LoVo (cell line): Measurements from ENCODE around the gene FBXO38.

Source experiments
- DNase-seq: peaks from one replicate; pipeline ENCODE4 v3.0.0-alpha.2; 2016; ENCODE audit warnings: low spot score

FBXO38 gene

DNA sequence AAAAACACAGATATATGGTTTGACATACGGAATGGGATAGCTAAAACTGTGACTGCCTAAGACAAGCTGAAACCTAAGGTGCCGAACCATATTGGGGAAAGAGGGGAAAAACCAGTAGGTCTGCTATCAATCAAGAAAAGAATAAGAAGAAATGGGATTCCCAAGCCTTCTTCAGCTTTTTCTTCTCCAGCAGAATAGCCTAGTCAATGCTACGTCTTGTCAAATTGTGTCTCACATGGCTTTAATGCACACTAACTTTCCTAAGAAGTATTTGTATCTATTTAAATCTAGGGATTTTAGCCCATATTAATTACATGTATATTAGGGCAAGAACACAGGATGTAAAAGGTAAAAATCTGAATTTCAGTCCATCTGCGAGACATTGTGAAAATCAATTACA, 797 bp upstream of the FBXO38 start:
- no peak for DNase-seq

DNA sequence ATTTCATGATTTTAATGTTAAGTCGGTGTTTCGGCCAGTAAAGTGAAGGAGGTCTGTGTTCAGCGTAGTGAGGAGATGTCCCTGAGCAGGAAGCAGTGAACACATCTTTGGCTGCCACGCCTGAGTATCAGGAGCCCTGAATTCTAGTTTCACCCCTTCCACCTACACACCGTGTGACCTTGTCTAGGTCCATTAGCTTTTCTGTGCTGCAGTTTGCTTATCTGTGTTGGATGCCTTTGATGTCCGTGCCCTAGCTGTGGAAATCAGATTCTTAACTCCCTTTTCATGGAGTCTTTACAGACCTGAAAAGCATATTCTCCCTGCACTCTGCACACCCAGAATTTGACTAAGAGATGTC, 601 bp downstream of the FBXO38 start:
- DNase-seq = no peak

DNA sequence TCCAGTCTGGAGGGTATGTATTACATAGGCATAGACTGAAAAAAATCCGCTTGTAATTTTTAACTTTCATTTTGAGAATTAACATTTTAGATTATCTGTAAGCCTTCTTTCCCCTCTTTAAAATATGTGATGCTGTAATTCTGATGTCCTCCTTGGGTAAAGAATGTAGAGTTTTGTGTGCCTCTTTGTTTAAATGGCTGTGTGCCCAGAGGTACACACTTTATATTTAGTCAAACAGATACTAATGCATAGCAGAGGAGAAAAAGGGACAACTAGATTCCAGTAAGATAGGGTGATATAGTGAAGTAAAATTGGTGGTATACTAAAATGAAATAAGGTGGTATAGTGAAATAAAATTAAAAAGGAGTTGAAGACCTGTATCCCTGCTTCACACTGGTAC, 1.3 kb downstream of the FBXO38 start:
- no peak for DNase-seq

DNA sequence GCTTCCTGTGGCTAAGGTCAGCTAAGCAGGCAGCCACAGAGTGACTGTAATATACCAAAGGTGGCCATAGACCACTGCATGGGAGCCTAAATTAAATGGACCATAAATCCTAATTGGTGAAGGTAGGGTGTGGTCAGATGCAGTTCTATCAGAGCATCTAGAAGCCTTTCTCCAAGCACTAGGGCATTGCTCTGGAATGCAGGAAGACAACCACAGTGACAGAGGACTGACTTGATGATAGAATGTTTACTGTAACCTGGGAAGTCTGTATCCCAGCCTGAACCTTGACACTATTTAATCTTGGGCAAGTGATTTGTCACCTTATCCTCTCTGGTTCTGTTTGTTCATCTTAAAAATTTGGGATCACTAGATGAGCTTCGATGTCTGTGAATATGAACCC, 2.3 kb downstream of the FBXO38 start:
- no peak for DNase-seq

DNA sequence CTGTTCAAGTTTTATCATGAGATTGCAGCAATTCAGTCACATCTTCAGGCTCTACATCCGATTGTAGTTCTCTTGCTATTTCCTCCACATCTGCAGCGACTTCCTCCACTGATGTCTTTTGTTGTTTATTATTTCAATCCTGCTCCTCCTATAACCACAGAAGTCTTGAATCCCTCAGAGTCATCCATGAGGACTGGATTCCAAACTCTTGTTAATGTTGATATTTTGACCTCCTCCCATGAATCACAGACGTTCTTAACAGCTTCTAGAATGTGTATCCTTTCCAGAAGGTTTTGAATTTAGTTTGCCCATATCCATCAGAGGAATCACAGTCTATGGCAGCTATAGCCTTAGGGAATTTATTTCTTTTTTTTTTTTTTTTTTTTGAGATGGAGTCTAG, 3.6 kb downstream of the FBXO38 start:
- no peak for DNase-seq

DNA sequence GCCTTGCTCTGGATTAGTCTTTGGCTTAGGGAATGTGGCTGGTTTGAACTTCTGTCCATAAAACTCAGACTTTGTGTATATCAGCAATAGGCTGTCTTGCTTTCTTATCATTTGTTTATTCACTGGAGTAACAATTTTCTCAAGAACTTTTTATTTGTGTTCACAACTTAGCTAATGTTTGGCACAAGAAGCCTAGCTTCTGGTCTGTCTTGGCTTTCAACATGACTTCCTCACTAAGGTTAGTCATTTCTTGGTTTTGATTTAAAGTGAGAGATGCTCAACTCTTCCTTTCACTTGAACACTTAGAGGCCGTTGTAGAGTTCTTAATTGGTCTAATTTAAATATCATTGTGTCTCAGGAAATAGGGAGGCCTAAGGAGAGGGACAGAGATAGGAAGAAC, 4.9 kb downstream of the FBXO38 start:
- no peak for DNase-seq

DNA sequence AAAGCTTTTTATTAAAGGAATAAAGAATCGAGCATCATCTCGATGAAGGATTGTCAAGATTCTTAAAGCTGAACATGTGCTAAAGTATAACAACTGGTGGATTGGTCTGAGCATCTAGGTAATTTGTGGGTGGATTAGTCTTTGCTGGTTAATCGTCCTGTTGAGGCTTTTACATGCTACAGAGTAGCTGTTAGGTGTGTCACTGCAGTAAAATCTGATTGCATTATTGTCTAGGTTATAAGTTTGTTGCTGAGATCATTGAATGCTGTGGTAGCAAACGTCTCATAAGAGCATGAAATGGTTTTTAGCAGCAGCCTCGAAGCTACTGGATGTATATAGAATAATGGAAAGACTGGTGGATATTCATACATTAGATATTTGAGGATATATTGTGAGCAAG, 7.2 kb downstream of the FBXO38 start:
- DNase-seq = no peak

DNA sequence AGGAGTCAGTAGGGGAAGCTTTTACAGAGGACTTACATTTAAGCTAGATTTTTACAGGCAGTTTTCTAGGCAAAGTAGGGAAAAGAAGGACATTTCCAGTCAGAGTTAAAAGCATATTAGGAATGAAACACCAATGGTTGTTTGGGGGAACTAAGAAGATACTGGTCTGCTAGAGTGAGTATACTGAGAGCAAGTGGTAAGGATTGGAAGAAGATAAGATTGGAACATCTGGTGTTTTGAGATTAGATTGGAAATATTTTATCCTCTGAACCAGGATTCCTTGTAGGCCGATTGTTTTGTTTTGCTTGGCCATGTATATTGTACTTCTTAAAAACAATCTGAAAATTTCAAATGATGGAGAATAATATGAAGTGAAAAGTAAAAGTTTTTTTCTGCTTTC, 7.7 kb downstream of the FBXO38 start:
- DNase-seq = no peak

DNA sequence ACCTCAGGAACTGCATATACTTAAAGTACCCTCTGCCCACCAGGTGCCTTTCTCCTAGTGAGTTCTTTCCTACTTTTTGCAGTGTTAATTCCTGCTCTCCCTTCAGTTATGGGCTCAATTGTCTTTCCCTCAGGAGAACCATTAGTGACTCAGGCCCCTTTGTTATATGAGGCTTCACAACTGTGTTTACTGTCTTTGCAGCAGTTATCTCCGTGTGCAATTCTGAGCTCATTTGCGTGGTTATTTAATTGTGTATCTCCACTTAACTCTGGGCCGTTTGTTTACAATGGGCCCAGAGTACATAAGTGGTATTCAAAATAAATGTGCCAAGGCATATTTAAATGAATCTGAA, 9.6 kb downstream of the FBXO38 start:
- DNase-seq = no peak

DNA sequence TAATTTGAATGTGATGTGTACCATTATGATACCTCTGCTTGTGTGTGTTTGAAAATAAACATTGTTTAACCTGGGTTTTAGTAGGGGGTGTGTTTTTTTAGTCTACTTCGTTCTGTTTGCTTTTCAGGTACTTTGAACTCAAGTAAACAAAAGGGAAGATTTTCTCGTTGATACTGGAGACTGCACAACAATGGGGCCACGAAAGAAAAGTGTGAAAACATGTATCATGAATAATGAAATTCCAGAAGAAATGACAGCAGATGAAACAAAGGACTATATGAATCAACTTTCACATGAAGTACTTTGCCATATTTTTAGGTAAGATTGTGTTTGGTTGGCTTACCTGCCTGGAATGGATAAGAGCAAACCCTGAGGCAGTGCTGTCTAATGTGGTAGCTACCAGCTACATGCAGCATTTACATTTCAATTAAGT, 10.8 kb downstream of the FBXO38 start:
- no peak for DNase-seq

DNA sequence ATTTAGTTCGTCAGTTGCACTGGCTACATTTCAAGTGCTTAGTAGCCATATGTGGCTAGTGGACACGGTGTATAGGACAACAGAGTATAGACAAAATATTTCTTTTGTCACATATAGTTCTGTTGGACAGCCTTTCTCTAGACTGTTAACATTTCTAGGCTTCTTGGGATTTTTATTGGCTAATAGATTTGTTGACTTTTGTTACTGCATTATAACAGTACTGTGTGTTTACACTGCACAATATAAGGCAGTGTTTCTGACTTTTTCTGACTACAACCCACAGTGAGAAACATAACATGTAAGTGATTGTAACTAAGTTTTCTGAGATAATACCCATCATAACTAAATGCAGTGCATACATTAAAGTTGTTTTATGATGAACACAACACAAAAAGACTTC, 11.3 kb downstream of the FBXO38 start:
- DNase-seq = no peak

DNA sequence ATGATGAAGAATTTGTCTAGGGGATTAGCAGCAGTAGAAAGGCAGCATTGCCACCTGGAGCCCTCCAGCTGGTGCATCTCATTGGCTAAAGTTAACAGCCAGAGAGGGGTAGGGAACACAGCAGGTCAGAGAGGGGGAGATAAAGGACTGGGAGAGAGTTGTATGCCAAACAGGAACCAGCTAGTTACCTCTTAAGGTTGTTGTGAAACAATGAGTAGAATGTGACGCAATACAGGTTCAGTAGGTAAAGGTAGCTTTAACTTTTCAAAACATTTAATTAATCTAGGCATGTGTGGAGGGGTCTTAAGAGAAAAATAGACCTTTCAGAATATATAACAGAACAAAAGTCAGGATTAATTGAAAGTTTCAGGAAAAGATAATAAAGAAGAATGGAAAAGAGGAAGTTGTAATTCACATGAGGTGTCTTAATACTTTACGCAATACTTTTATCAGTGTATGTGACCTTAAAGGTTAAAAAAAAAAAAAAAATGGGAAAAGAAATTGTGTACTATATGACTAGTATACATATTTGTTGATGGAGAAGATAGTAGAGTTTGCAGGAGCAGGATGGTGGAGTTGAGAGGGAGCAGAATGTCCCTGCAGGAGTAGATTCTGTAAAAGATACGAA, 14.3 kb downstream of the FBXO38 start:
- DNase-seq = peak; percentile 32

DNA sequence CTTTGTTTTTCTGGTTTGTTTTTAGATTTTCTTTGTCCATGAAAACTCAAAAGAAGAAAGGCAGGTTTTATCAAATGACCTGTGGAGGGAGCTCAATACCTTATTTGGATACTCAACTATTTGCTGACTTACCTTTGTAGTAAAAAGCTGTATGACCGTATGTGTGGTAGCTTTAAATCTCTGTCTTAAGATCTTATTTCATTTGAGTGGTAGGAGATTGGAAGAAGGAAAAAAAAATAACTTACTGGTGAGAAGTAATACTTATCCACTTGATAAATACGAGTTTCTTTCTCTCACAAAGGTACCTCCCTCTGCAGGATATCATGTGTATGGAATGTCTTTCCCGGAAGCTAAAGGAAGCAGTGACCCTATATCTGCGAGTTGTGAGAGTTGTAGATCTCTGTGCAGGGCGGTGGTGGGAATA, 15.0 kb downstream of the FBXO38 start:
- DNase-seq = no peak

DNA sequence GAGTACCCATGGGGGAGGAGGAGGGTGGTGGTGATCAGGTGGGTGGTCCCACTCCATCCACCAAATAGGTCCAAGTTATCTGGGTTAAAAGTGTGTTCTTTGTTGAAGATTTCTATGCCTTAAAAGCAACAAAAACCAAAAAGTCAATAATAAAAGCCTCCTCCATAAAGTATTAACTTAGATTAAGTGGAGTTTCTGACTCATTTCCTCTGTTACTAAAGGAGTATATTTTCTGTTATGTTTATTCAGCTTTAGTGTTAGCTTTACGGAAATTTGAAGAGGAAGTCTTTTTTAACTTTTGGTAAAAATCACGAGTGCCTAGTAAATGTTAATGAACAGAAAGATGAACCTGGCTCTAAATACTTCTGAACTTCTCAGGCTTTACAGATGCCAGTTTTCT, 17.8 kb downstream of the FBXO38 start:
- no peak for DNase-seq

DNA sequence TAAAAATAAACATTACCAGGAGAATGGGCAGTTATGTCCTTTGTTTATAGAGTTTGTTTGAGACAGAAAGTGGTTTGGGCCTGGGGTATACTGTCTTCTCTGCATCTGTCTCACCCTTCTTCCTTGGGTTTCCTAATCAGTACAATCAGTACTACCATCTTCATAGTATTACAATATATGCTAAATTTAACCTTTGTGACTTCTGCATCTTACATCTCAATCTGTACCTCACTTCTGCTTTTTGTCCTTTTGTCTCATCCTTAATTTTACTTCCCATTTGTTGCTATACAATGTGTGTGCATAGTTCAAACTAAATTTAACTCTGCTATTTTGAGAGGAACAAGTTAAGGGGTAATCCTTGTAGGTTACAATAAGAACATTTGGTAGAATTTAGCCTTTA, 19.6 kb downstream of the FBXO38 start:
- DNase-seq = no peak

DNA sequence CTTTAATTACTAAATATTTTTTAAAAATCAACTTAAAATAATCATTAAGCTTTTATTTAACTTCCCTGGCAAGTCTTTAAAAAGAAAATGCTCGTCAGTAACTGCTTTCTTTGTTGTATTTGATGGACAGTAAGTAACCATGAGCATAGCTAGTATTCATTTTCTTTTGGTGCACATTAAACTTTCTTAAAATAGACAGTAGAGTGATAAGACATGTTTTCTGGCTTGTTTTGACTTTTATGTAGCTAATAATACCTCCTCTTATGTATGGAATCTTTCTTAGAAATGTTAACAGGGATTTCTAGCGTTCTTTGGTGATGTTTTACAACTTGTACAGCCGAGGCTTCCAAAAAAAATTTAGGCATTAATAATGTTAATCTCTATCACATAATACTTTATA, 22.6 kb downstream of the FBXO38 start:
- no peak for DNase-seq

DNA sequence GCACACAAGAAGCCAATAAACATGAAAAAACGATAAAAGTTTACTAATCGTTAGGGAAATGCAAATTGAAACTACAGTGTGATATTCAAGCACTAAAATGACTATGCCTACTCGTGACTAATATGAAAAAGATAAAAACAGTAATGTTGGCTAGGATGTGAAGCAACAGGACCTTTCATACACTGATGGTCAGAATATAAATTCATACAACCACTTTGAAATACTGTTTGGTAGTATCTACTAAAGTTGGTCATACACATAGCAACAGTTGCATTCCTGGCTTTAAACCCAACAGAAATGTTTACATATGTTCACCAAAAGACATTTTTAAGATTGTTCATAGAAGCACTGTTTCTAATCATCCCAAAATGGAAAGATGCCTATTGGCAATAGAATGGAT, 24.3 kb downstream of the FBXO38 start:
- no peak for DNase-seq

DNA sequence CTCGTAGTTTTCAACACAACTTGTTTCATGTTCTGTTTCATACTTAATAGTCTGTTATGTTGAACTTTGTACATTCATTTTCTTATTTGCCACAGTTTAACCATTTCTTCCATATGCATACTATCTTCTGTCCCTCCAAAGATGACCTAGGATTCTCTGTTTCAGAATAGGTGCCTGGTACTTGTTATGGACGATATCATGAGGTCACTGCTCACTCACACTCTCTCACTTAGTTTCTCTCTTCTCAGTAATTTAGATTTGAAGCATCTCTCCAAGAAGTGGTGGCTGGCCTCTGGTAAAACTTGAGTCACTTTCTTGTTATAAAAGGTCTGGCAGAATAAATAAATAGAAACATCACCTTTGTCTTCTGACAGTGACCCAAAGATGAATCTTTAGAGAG, 28.4 kb downstream of the FBXO38 start:
- DNase-seq = no peak

DNA sequence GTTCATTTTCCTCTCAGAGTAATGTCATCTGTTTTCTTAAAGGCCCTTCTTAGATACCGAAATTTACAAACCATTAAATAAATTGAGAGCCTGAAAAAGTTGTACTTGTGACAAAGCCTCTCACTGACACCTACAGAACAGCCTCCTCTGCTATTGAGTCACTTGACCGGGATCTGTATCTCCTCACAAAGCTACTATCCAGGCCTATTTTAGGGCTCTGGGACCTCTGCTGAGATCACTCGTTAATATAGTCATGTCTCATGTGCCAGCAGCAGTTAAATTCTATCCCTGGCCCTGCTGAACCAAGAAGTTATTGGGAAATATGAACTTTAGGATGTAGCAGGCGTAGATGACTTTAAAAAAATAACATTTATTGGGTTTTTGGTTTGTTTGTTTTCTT, 31.1 kb downstream of the FBXO38 start:
- no peak for DNase-seq

DNA sequence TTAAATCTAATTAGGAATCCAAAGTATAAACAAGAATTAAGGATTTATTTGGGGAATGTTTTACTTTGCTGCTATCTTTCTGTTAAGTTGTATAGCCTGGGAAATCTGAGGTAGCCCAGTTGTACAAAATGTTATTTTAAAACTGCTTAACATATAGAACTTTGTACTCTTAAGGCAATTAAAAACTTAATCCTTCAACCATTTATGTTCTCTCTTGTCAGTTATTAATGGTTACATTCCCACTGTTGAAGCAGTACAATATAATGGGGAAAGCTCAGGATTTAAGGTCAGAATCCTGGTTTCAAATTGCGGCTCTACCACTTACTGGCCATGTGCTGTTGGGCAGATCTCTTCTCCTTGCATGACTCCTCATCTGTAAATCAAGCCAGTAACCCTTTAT, 32.7 kb downstream of the FBXO38 start:
- no peak for DNase-seq

DNA sequence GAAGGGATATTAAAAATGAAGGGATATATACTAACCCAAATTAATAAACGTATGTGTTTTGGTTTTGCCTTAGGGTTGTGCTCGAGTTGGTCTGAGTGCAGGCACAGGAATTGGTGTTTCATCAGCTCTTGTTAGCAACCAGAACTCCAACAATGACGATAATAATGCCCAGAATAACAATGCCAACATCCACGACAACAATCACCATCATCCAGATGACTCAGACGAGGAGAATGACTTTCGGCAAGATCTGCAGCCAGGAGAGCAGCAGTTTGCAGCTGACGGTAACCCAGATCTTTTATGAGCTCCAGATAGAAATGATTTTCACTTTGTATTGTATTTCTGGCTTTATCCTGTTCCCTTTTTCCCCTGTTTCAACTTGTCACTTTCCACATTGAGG, 33.2 kb downstream of the FBXO38 start:
- DNase-seq = no peak

DNA sequence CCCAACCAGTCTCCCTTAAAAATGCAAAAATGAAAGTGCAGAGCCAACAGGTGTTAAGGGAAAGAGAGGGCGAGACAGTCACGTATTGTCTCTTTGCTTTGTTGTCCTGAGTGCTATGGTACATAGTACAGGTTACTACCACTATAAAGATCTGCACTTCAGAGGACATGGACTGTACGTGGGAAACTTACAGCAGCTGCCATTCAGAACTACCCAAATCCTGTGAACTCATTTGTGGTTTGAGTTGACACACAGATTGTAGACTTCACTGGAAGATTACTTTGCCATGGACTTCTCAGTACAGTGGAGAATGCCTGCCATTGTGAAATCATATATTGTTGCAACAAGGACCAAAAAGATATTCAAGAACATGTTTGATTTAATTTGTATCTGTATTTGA, 34.8 kb downstream of the FBXO38 start:
- DNase-seq = no peak

DNA sequence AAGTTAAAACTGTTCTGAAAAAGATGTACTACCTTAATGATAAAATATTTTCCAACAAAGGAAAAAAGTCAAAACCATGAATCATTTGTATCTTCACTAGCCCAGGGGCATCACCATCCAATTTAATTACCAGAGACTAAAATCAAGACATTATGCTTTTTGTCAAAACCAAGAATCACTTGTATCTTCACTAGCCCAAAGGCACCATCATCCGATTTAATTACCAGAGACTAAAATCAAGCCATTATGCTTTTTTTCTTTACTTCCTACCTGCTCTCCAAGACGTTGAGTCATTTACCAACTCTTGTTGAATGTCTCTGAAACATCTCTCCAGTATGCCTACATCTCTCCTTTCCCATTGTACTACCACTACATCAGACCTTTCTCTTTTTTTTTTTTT, 37.9 kb downstream of the FBXO38 start:
- DNase-seq = no peak

DNA sequence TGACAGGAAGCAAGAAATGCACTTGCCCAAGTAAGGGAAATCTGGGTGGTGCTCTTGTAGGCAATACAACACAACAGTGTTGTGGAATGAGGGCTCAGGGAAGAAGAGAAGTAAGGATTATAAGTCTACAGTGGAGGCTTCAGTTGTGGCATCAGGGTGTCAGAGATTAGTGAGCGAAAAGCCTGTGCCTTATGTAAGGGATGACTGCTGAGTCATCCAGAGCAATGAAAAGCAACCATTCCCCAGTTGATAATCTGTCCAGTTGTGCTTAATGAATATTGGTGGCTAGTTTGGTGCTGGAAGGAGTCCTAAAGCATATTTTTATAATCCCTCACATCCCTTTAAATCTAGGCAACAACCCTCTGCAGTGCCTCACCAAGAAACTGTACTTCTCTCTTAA, 42.0 kb downstream of the FBXO38 start:
- no peak for DNase-seq

DNA sequence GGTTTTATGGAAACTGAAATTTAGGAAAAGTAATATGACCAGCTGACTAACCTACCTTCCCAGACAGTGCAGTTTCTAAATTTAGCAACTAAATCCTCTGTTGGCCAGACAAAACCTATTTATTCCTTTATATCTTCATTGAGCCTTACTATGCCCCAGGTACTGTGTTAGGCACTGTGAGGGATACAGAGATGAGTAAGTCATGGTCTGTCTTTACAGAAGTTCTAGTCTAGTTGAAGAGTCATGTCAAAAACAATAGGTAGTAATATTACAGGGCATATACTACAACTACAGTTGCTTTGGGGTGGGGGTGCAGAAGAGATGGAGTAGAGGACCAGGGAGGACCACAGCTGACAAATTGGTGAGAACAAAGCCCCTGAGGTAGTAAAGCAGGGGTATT, 42.8 kb downstream of the FBXO38 start:
- no peak for DNase-seq
